NCI-H2081 (cell line): Measurements from ENCODE around the gene XRCC1.
"Not testable (repeated sequence)": the region's sequence is repeated elsewhere in the genome, so short reads cannot be mapped to it uniquely, and the experiment has no call there.

Experiments used
- DNase-seq, 2 experiments: peaks; one replicate each; lab custom pipeline; 2025; lab: John Stamatoyannopoulos, UW

Gene XRCC1

GRCh38 chr19:43519436-43520088 lies 55.8 kb downstream of the XRCC1 start:
- DNase-seq = peak; percentile 71 to 84

- no peak for DNase-seq
Observed at GRCh38 chr19:43518051-43518450, 57.3 kb downstream of the XRCC1 start.

- DNase-seq = not testable (repeated sequence)
Observed at GRCh38 chr19:43512399-43512798, 62.9 kb downstream of the XRCC1 start.

- DNase-seq = no peak
Observed at GRCh38 chr19:43511324-43511723, 64.0 kb downstream of the XRCC1 start.

GRCh38 chr19:43510713-43511112 lies 64.6 kb downstream of the XRCC1 start:
- no peak for DNase-seq

- DNase-seq = no peak
Observed at GRCh38 chr19:43507880-43508279, 67.4 kb downstream of the XRCC1 start.

- no peak for DNase-seq
Observed at GRCh38 chr19:43506629-43507028, 68.7 kb downstream of the XRCC1 start.

- no peak for DNase-seq
Observed at GRCh38 chr19:43505941-43506340, 69.4 kb downstream of the XRCC1 start.

- DNase-seq = no peak
Observed at GRCh38 chr19:43505186-43505456, 70.2 kb downstream of the XRCC1 start.

GRCh38 chr19:43504426-43505185 lies 70.7 kb downstream of the XRCC1 start, which contains the start of gene PHLDB3:
Gene PHLDB3, minus strand, starts transcription at chr19:43504746. Its CDS starts 628 bp downstream, at chr19:43504118.
- DNase-seq = peak; percentile 46 to 65

GRCh38 chr19:43503501-43504425 lies 71.6 kb downstream of the XRCC1 start:
- peak; percentile 81 to 85 for DNase-seq

- DNase-seq = no peak
Observed at GRCh38 chr19:43502419-43502976, 72.8 kb downstream of the XRCC1 start.

- no peak for DNase-seq
Observed at GRCh38 chr19:43501661-43502418, 73.5 kb downstream of the XRCC1 start.

GRCh38 chr19:43499042-43499441 lies 76.3 kb downstream of the XRCC1 start:
- no peak for DNase-seq

- DNase-seq = no peak
Observed at GRCh38 chr19:43498233-43498842, 77.0 kb downstream of the XRCC1 start.

- no peak for DNase-seq
Observed at GRCh38 chr19:43496960-43497359, 78.4 kb downstream of the XRCC1 start.

GRCh38 chr19:43495082-43495481 lies 80.2 kb downstream of the XRCC1 start:
- DNase-seq = no peak
